Endothelial cell of hepatic sinusoid (primary cell): ENCODE results near the gene CCDC171.
"Not testable (repeated sequence)": the region's sequence is repeated elsewhere in the genome, so short reads cannot be mapped to it uniquely, and the experiment has no call there.

ENCODE experiments used
- in situ Hi-C: cut with HindIII; loops from 2 replicates; pipeline ENCODE4 v1.10.0; 2017; ENCODE audit warnings: low sequenced_read_pairs

Gene CCDC171

GRCh38 chr9:15693701-15694100, 140.9 kb downstream of the CCDC171 start:
- in situ Hi-C loops = no loop called here

DNA sequence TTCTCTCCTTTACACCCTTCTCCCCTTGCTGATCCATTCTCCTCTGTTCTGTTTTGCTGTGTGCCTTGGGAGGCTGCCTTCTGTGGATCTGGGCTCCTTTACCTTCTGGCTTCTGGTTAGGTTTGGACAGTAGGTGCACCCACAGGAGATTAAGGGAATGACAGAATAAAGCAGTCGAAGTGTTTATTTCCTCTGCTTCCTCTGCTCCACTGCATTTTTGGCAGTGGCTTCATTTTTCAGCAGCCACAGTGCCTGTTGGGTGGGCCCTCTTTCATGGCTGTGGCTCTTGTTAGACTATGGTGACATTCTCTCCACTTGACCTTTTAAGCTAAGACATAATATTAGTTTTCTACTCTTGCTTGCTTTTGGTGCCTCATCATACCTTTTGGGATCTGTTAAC, 144.1 kb downstream of the CCDC171 start:
- in situ Hi-C loops = no loop called here

- in situ Hi-C loops = no loop called here
Measured at GRCh38 chr9:15697446-15697851, 144.6 kb downstream of the CCDC171 start.

DNA sequence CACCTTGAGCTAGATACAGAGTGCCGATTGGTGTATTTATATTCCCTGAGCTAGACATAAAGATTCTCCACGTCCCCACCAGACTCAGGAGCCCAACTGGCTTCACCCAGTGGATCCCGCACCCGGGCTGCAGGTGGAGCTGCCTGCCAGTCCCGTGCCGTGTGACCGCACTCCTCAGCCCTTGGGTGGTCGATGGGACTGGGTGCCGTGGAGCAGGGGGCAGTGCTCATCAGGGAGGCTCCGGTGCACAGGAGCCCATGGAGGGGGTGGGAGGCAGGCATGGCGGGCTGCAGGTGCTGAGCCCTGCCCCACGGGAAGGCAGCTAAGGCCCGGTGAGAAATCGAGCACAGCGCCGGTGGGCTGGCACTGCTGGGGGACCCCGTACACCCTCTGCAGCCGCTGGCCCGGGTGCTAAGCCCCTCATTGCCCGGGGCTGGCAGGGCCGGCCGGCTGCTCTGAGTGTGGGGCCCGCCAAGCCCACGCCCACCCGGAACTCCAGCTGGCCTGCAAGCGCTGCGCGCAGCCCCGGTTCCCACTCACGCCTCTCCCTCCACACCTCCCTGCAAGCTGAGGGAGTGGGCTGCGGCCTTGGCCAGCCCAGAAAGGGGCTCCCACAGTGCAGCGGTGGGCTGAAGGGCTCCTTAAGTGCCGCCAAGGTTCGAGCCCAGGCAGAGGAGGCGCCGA, 147.2 kb downstream of the CCDC171 start:
- in situ Hi-C loops = not testable (repeated sequence)

GRCh38 chr9:15707000-15707399, 154.2 kb downstream of the CCDC171 start:
- in situ Hi-C loops = no loop called here

- in situ Hi-C loops = no loop called here
Measured at GRCh38 chr9:15711531-15711930, 158.7 kb downstream of the CCDC171 start.

GRCh38 chr9:15711931-15712330, 159.1 kb downstream of the CCDC171 start:
- in situ Hi-C loops = no loop called here

- in situ Hi-C loops = no loop called here
Measured at GRCh38 chr9:15714746-15715145, 161.9 kb downstream of the CCDC171 start.

DNA sequence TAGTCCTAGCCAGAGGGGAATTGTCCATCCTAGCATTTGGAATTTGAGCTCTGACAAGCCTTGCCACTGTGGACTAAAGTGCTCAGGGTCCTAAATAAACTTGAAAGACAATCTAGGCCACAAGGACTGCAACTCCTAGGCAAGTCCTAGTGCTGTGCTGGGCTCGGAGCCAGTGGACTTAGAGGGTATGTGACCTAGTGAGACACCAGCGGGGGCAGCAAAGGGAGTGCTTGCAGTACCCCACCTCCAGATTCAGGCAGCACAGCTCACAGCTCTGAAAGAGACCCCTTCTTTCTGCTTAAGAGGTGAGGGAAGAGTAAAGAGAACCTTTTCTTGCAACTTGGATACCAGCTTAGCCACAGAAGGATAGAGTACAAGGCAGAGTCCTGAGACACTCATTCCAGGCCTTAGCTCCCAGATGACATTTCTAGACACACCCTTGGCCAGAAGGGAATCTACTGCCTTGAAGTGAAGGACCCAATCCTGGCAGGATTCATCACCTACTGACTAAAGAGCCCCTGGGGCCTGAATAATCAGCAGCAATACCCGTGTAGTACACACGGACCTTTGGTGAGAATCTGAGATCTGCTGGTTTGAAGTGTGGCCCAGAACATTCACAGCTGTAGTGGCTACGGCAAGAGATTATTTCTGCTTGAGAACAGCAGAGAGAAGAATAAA, 164.6 kb downstream of the CCDC171 start:
- in situ Hi-C loops = no loop called here

DNA sequence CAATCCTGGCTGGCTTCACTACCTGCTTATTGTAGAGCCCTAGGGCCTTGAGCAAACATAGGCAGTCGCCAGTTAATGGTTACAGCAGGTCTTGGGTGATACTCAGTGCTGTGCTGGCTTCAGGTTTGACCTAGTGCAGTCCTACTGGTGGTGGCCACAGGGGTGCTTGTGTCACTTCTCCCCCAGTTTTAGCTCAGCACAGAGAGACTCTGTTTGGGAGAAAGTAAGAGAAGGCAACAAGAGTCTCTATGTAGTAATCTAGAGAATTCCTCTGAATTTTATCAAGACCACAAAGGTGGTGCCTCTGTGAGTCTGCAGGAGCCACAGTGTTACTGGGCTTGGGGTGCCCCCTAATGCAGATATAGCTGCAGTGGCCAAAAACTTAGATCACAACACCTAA, 165.6 kb downstream of the CCDC171 start:
- in situ Hi-C loops = no loop called here

DNA sequence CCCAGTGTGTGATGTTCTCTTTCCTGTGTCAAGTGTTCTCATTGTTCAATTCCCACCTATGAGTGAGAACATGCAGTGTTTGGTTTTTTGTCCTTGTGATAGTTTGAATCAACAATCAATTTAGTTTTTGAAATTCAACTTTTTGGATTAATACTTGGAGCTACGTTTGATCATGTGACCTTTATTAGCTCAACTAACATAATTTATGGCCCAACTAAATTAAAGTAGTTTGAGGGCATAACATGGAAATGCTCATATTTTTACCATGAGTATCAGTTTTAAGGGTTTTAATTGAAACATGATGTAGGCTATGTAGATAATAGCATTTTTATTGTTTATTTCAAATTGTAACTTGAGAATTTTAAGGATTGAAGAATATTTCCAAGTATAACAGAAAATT, 168.0 kb downstream of the CCDC171 start:
- in situ Hi-C loops = no loop called here

DNA sequence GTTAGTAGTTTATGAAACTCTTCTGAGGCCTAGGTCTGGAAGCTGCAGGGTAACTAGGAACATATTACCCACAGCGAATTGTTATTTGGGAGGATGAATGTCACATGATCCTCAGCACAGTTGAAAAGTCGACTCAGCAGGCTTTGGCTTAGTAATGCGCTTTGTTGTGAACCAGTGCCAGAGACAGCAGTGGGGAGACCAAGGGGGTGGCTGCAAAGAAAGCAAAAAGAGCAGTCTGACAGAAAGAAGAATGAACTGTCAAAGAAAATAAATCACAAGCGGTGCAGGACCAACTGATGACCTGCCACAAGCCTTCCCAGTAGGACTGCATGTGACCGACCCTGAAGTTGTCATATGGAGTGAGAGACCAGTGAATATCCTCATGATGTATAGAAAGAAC, 170.0 kb downstream of the CCDC171 start:
- in situ Hi-C loops = no loop called here

- in situ Hi-C loops = no loop called here
Measured at GRCh38 chr9:15724016-15724415, 171.2 kb downstream of the CCDC171 start.

DNA sequence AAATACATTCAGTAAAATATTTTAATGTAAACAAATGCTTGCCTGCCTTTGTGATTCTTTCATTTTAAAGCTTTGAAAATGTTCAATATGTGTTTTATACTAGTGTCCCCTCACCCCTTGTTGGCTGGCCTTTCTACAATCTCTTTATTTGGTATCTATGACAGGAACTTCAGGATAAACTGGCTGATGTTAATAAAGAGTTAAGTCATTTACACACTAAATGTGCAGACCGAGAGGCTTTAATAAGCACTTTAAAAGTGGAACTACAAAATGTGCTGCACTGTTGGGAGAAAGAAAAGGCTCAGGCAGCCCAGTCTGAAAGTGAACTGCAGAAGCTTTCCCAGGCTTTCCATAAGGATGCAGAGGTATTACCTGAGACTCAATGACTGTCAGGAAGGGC, 171.8 kb downstream of the CCDC171 start:
- in situ Hi-C loops = no loop called here

- in situ Hi-C loops = no loop called here
Measured at GRCh38 chr9:15725953-15726352, 173.1 kb downstream of the CCDC171 start.

DNA sequence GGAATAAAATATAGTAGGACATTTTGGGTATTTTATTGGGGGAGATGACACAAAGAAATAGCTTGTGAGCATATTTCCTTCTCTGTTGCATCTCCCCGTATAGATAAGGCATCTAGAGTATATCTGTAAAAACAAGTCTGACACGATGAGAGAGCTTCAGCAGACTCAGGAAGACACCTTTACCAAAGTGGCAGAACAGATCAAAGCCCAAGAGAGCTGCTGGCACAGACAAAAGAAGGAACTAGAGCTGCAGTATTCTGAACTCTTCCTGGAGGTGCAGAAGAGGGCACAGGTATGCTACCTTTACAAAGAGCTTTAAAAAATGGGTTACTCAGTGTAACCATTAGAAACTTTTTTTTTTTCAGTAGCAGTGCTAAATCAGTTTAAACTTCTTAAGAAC, 176.7 kb downstream of the CCDC171 start:
- in situ Hi-C loops = no loop called here

GRCh38 chr9:15735083-15735857, 182.4 kb downstream of the CCDC171 start:
- in situ Hi-C loops = no loop called here

GRCh38 chr9:15736569-15736968, 183.7 kb downstream of the CCDC171 start:
- in situ Hi-C loops = no loop called here

- in situ Hi-C loops = no loop called here
Measured at GRCh38 chr9:15738011-15738410, 185.2 kb downstream of the CCDC171 start.

GRCh38 chr9:15741015-15741414, 188.2 kb downstream of the CCDC171 start:
- in situ Hi-C loops = no loop called here

DNA sequence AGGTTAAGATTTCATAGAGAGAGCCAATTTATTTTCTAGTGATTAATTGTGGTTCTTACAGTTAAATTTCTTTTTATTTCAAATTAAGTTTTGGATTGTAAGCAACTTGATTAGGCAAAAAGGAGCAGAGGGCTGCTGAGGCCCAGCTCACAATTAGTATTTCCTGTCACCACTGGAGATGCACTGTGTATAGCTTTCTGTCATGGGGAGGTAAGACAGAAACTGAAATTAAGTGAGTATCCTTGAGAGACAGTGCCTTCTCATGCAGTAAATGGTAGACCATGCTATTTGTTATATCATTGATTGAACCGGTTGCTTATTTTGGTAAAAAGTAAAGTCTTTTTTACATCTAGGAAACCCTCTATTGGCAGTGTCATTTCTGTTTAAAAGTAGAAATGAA, 190.7 kb downstream of the CCDC171 start:
- in situ Hi-C loops = no loop called here

GRCh38 chr9:15744196-15744595, 191.4 kb downstream of the CCDC171 start:
- in situ Hi-C loops = no loop called here
